HCT116 (cell line): Measurements from ENCODE around the gene PREX1. TPM values are rescaled to one million over a fixed set of nuclear protein-coding genes. Genes with fewer than 3 reads are reported as not detected.

Source experiments
- ATAC-seq: fragments of 200-7000 bp; cut with Tn5 transposase; 2 replicates; pipeline ENCODE4 v1.9.1; 2020; ENCODE audit warnings: mild to moderate bottlenecking, moderate library complexity
- BruUV-seq: library from RNA; stranded (reverse); fragments of 400-500 nt; replicated peaks from 2 replicates; lab custom pipeline; 2021; lab: Mats Ljungman, UMichigan
- CTCF ChIA-PET: fragments of 300-600 bp; sonication (Branson Sonifier 250); formaldehyde crosslinking; loops from one replicate; lab custom pipeline; 2021; ENCODE audit warnings: antibody characterized with exemption; lab: Charles Lee
- POLR2A ChIA-PET: fragments of 300-600, 350-600 bp; sonication (Branson Sonifier 250); formaldehyde crosslinking; loops from one replicate; lab custom pipeline; 2021; ENCODE audit warnings: antibody characterized with exemption; lab: Charles Lee
- RAD21 ChIA-PET, 2 experiments: fragments of 300-600 bp; sonication (Branson Sonifier 250); formaldehyde crosslinking; loops; one replicate each; lab custom pipeline; 2023; ENCODE audit warnings: low total read pairs in 2 of 2; ENCODE audit not compliant: uncharacterized antibody in 2 of 2, unreplicated experiment in 2 of 2, low non-redundant PET in 1 of 2; lab: Charles Lee
- DNase-seq: peaks from one replicate; pipeline ENCODE4 v3.0.0-alpha.2; 2010; ENCODE audit warnings: low read depth, low spot score
- H2AFZ ChIP-seq: fragments of 200-600 bp; shearing (Covaris generic), sonication (generic); 2 replicates; pipeline ENCODE4 v1.6.1; 2017; ENCODE audit warnings: low read depth, mixed run types, mixed read lengths, antibody characterized with exemption, low read length; ENCODE audit not compliant: poor library complexity, severe bottlenecking
- H3K27ac ChIP-seq: 2 replicates; pipeline ENCODE4 v1.5.1; 2012; ENCODE audit warnings: low read depth, low read length
- H3K27me3 ChIP-seq: fragments of 200-600 bp; sonication (generic); 2 replicates; pipeline ENCODE4 v1.6.1; 2016; ENCODE audit warnings: mixed run types, low read length, mixed read lengths; ENCODE audit not compliant: insufficient read depth
- H3K36me3 ChIP-seq, 2 experiments: fragments of 200-500 bp in 1 of 2; fragments of 200-600 bp in 1 of 2; sonication (Bioruptor generic) in 1 of 2; sonication (generic) in 1 of 2; 2 replicates each; pipeline versions ENCODE4 v1.5.1 to v1.6.1; 2014 to 2016; ENCODE audit warnings: low read length in 2 of 2, inconsistent platforms in 1 of 2, mixed read lengths in 1 of 2, mixed run types in 1 of 2; ENCODE audit not compliant: insufficient read depth in 2 of 2, control insufficient read depth in 1 of 2
- H3K4me1 ChIP-seq, 2 experiments: fragments of 200-600 bp in 1 of 2; sonication (generic) in 1 of 2; 2 replicates each; pipeline versions ENCODE4 v1.5.1 to v1.6.1; 2012 to 2017; ENCODE audit warnings: low read length in 2 of 2, inconsistent platforms in 1 of 2, mild to moderate bottlenecking in 1 of 2, mixed read lengths in 1 of 2, mixed run types in 1 of 2, moderate library complexity in 1 of 2; ENCODE audit not compliant: insufficient read depth in 2 of 2, control insufficient read depth in 1 of 2
- H3K4me2 ChIP-seq: fragments of 200-600 bp; sonication (generic); 2 replicates; pipeline ENCODE4 v1.6.1; 2017; ENCODE audit warnings: mixed run types, low read length, mixed read lengths
- H3K4me3 ChIP-seq, 2 experiments: fragments of 200-600 bp in 1 of 2; sonication (generic) in 1 of 2; replicated peaks in 1 of 2; 2 replicates each; pipeline ENCODE4 v1.5.1; 2011 to 2016; ENCODE audit warnings: low read length in 2 of 2, control low read depth in 1 of 2, low read depth in 1 of 2, mild to moderate bottlenecking in 1 of 2, mixed read lengths in 1 of 2, mixed run types in 1 of 2
- H3K79me2 ChIP-seq: fragments of 200-600 bp; sonication (generic); 2 replicates; pipeline ENCODE4 v1.6.1; 2017; ENCODE audit warnings: mild to moderate bottlenecking, mixed run types, low read length, moderate library complexity, mixed read lengths; ENCODE audit not compliant: insufficient read depth
- H3K9ac ChIP-seq: fragments of 200-600 bp; sonication (generic); 2 replicates; pipeline ENCODE4 v1.6.1; 2016; ENCODE audit warnings: low read length, mixed read lengths
- H3K9me2 ChIP-seq: fragments of 200-600 bp; sonication (generic), shearing (Covaris generic); 2 replicates; pipeline ENCODE4 v1.6.1; 2017; ENCODE audit warnings: mixed run types, mild to moderate bottlenecking, moderate library complexity; ENCODE audit not compliant: insufficient read depth
- H3K9me3 ChIP-seq, 2 experiments: fragments of 200-500 bp in 1 of 2; fragments of 200-600 bp in 1 of 2; sonication (Bioruptor generic) in 1 of 2; sonication (generic) in 1 of 2; 2 replicates each; pipeline ENCODE4 v1.6.1; 2014 to 2017; ENCODE audit warnings: low read length in 2 of 2, mixed read lengths in 2 of 2, inconsistent platforms in 1 of 2, low read depth in 1 of 2, mild to moderate bottlenecking in 1 of 2, mixed run types in 1 of 2, moderate library complexity in 1 of 2; ENCODE audit not compliant: control insufficient read depth in 1 of 2, insufficient read depth in 1 of 2
- H4K20me1 ChIP-seq: fragments of 200-600 bp; sonication (generic), shearing (Covaris generic); 2 replicates; pipeline ENCODE4 v1.6.1; 2017; ENCODE audit warnings: mixed run types, mild to moderate bottlenecking, moderate library complexity; ENCODE audit not compliant: insufficient read depth
- REST ChIP-seq: IDR thresholded peaks from 2 replicates; pipeline ENCODE4 v1.6.1; 2012; ENCODE audit warnings: low read depth
- SIN3A ChIP-seq: IDR thresholded peaks from 2 replicates; pipeline ENCODE4 v1.6.1; 2012; ENCODE audit warnings: low read depth
- TCF7L2 ChIP-seq: IDR thresholded peaks from 2 replicates; pipeline ENCODE4 v1.7.0; 2011; ENCODE audit warnings: borderline replicate concordance, inconsistent platforms; ENCODE audit not compliant: insufficient read depth, insufficient read length; ENCODE audit errors: extremely low read depth
- ZNF274 ChIP-seq: fragments of 200-500 bp; sonication (Bioruptor generic); IDR thresholded peaks from 2 replicates; pipeline ENCODE4 v1.6.1; 2014; ENCODE audit warnings: mild to moderate bottlenecking, low read depth, low read length, inconsistent platforms
- intact Hi-C: fragments of 100-400 bp; cut with micrococcal nuclease; formaldehyde crosslinking; loops from 2 replicates; pipeline ENCODE4 v1.10.0; 2022
- total RNA-seq: library from RNA; stranded (reverse); gene quantifications from one replicate; pipeline ENCODE4 v1.2.1, GENCODE V29; 2021; ENCODE audit not compliant: unreplicated experiment

The PREX1 gene
- total RNA-seq, 1 experiment from 2014 or later: 6.1 TPM

DNA sequence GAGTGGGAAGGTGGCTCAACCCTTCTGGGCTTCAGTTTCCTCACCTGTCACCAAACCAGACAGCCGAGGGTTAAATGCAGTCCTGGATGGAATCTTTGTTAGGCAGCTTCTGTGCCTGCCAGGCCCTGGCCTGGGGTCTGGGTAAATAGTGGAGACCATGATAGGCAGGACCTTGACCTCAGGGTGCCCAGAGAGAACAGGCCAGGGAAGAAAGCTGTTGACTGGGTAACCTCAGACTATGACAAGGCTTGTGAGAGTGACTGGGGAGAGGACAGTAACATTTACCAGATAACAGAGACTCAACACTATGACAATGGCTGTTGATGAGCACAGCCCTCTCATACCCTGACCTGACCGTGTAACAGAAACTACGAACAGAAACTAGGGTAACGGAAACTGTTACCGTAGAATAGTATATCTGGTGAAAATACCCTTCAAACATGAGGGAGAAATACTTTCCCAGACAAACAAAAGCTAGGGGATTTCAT lies 218.3 kb downstream of the PREX1 start (continued):
- no peak for TF ChIP-seq REST
- TF ChIP-seq ZNF274: no peak
- TF ChIP-seq, all 23 proteins: peak for 0

DNA sequence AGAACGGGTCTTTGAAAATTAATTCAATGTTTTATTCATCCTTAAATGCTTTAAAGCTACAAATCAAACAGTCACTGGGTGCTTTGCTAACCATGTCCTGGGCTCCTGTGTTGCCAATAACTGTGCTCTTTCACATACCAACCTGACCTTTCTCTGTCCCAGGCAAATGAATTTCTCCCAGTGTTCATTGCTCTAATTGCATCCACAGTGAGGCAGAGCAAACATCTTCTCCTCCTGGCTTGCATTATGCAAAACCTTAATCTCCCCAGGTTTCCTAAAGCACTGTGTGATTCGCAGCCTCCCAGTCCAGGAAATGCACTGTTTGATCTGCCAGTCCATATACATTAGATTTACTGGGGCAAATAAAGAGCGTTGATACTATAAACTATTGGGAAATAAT lies 219.0 kb downstream of the PREX1 start:
- POLR2A ChIA-PET: no interaction called here
- BruUV-seq: no TSS peak
- H3K79me2 ChIP-seq: no peaks in the 10 kb centered on the region
- H3K27me3 ChIP-seq: peaks cover 6% of the 10 kb centered on the region; the same call in 1 of the 2 replicates
- no peak for DNase-seq
- H3K4me3 ChIP-seq: no peak overlapping the region
- H3K4me2 ChIP-seq: no peak overlapping the region
- H4K20me1 ChIP-seq: no peaks in the 10 kb centered on the region
- CTCF ChIA-PET: interaction anchor here (2.0 kb wide), 1 partner anchor 12 kb away, joined by 5 read pairs; no protein-coding TSS in a partner anchor
- no peak overlapping the region for H3K9ac ChIP-seq
- H3K9me3 ChIP-seq: no peaks in the 10 kb centered on the region
- no peak overlapping the region for H3K27ac ChIP-seq
- RAD21 ChIA-PET: no interaction called here
- ATAC-seq: no peak
- H2AFZ ChIP-seq: no peak overlapping the region
- no peaks in the 10 kb centered on the region for H3K4me1 ChIP-seq
- H3K9me2 ChIP-seq: no peaks in the 10 kb centered on the region
- no peaks in the 10 kb centered on the region for H3K36me3 ChIP-seq
- TF ChIP-seq SIN3A (no peak), TCF7L2 (no peak)
- intact Hi-C loops: no loop called here
